K562 (cell line): Measurements from ENCODE around the gene TRDMT1. TPM values are rescaled to one million over a fixed set of nuclear protein-coding genes. Genes with fewer than 3 reads are reported as not detected.

Source experiments
- ARID3B ChIP-seq: fragments of 250-450 bp; sonication (Bioruptor Pico); IDR thresholded peaks from 2 replicates; pipeline ENCODE4 v1.4.0; 2020; ENCODE audit warnings: borderline replicate concordance
- ATF2 ChIP-seq: sonication (generic); formaldehyde crosslinking; IDR thresholded peaks from 2 replicates; pipeline ENCODE4 v1.8.1; 2022; ENCODE audit warnings: missing genetic modification reagents
- CBX5 ChIP-seq: IDR thresholded peaks from 2 replicates; pipeline ENCODE4 v1.6.1; 2014; ENCODE audit warnings: low read depth, borderline replicate concordance
- CCNT2 ChIP-seq: IDR thresholded peaks from 2 replicates; pipeline ENCODE4 v1.6.1; 2011; ENCODE audit warnings: borderline replicate concordance, low read depth, mild to moderate bottlenecking, moderate library complexity, mixed read lengths, low read length; ENCODE audit not compliant: insufficient read length; ENCODE audit errors: extremely low read depth
- E2F4 ChIP-seq: sonication (generic); formaldehyde crosslinking; IDR thresholded peaks from 2 replicates; pipeline ENCODE4 v1.8.0; 2022; ENCODE audit warnings: mild to moderate bottlenecking, low read depth, missing genetic modification reagents
- ELK3 ChIP-seq: fragments of 450-650 bp; formaldehyde crosslinking; IDR thresholded peaks from 2 replicates; pipeline ENCODE4 v1.4.0; 2020; ENCODE audit warnings: mild to moderate bottlenecking
- EP300 ChIP-seq: IDR thresholded peaks from 2 replicates; pipeline ENCODE4 v1.6.1; 2012; ENCODE audit warnings: low read length, improper control_type of control experiment
- FOXA1 ChIP-seq: fragments of 450-650 bp; IDR thresholded peaks from 2 replicates; pipeline ENCODE4 v1.6.1; 2016; ENCODE audit warnings: mild to moderate bottlenecking, borderline replicate concordance
- FOXK2 ChIP-seq, 2 experiments: fragments of 450-650 bp; IDR thresholded peaks in 1 of 2; conservative IDR thresholded peaks in 1 of 2; 2 replicates each; pipeline ENCODE4 v1.6.1; 2016; ENCODE audit warnings: low read depth in 2 of 2, mild to moderate bottlenecking in 1 of 2
- GATA2 ChIP-seq: sonication (generic); formaldehyde crosslinking; IDR thresholded peaks from 2 replicates; pipeline ENCODE4 v1.4.0; 2020; ENCODE audit warnings: mild to moderate bottlenecking, missing genetic modification reagents
- GTF2B ChIP-seq: IDR thresholded peaks from 2 replicates; pipeline ENCODE4 v1.6.1; 2011; ENCODE audit not compliant: insufficient read length; ENCODE audit errors: extremely low read depth
- KAT2B ChIP-seq: IDR thresholded peaks from one replicate; pipeline ENCODE4 v1.6.1; 2012; ENCODE audit warnings: low read depth, mild to moderate bottlenecking, control low read depth, inconsistent platforms, low read length, moderate library complexity
- MIER1 ChIP-seq: fragments of 450-650 bp; IDR thresholded peaks from 2 replicates; pipeline ENCODE4 v1.6.1; 2016; ENCODE audit warnings: antibody characterized with exemption, mild to moderate bottlenecking, low read depth
- NR1H2 ChIP-seq: sonication (generic); formaldehyde crosslinking; IDR thresholded peaks from 2 replicates; pipeline ENCODE4 v1.4.0; 2020; ENCODE audit warnings: mild to moderate bottlenecking, missing genetic modification reagents
- PCBP2 ChIP-seq: fragments of 200-400 bp; formaldehyde crosslinking; IDR thresholded peaks from 2 replicates; pipeline ENCODE4 v1.6.1; 2018; ENCODE audit warnings: low read length, low read depth, mild to moderate bottlenecking, moderate library complexity; ENCODE audit not compliant: poor library complexity, severe bottlenecking
- POLR3G ChIP-seq: IDR thresholded peaks from 2 replicates; pipeline ENCODE4 v1.6.1; 2011; ENCODE audit not compliant: insufficient read length, insufficient replicate concordance; ENCODE audit errors: extremely low read depth
- RBM39 ChIP-seq: fragments of 200-400 bp; formaldehyde crosslinking; optimal IDR thresholded peaks from 2 replicates; pipeline ENCODE3; 2018; ENCODE audit warnings: low read depth, low read length
- RFX5 ChIP-seq: IDR thresholded peaks from 2 replicates; pipeline ENCODE4 v1.6.1; 2011; ENCODE audit warnings: low read depth, mild to moderate bottlenecking, improper control_type of control experiment, low read length
- SMARCC2 ChIP-seq: fragments of 450-650 bp; IDR thresholded peaks from 2 replicates; pipeline ENCODE4 v1.6.1; 2017; ENCODE audit warnings: antibody characterized with exemption, moderate library complexity, mild to moderate bottlenecking, low read depth
- TEAD4 ChIP-seq, 2 experiments: sonication (generic) in 1 of 2; formaldehyde crosslinking in 1 of 2; IDR thresholded peaks; 2 replicates each; pipeline versions ENCODE4 v1.6.1 to v1.8.0; 2012 to 2022; ENCODE audit warnings: borderline replicate concordance in 1 of 2, inconsistent platforms in 1 of 2, low read length in 1 of 2, mild to moderate bottlenecking in 1 of 2, missing genetic modification reagents in 1 of 2
- TRIM24 ChIP-seq, 2 experiments: fragments of 450-650 bp; IDR thresholded peaks; 2 replicates each; pipeline ENCODE4 v1.6.1; 2016
- ZNF146 ChIP-seq: IDR thresholded peaks from one replicate; pipeline ENCODE4 v1.6.1; 2018; ENCODE audit warnings: missing compliant biosample characterization; ENCODE audit not compliant: unreplicated experiment
- ZNF174 ChIP-seq: fragments of 250-450 bp; sonication (Bioruptor Pico); IDR thresholded peaks from 2 replicates; pipeline ENCODE4 v1.4.0; 2020; ENCODE audit warnings: mild to moderate bottlenecking
- ZNF586 ChIP-seq: fragments of 450-650 bp; formaldehyde crosslinking; conservative IDR thresholded peaks from 2 replicates; pipeline ENCODE4 v1.4.0; 2020; ENCODE audit warnings: mild to moderate bottlenecking, moderate library complexity
- polyA plus RNA-seq, 8 experiments: library from polyadenylated mRNA; depleted of rRNA in 4 of 8; stranded (reverse) in 5 of 8; unstranded in 3 of 8; fragments of >200 nt; fragmentation: Nextera tagmentation in 2 of 8; fragmentation: Illumina TruSeq in 1 of 8; extraction: Ambion mirVana in 2 of 8; extraction: Trizol in 1 of 8; gene quantifications; 2 replicates each; pipeline versions ENCODE4 v1.2.1 to v1.2.3, GENCODE V29; 2011 to 2014; ENCODE audit warnings: inconsistent platforms in 1 of 8, missing spikeins in 1 of 8
- total RNA-seq, 7 experiments: library from RNA; depleted of rRNA in 6 of 7; stranded (reverse); fragments of >200 nt in 6 of 7; fragmentation: Illumina TruSeq in 2 of 7; extraction: Trizol in 2 of 7; gene quantifications; 2 replicates each; pipeline versions ENCODE4 v1.2.1 to v1.2.3, GENCODE V29; 2011 to 2021; ENCODE audit warnings: low replicate concordance in 1 of 7

TRDMT1 gene
- total and polyA plus RNA-seq, 9 of the 15 experiments (the other 6 are each of a cell fraction or from before 2014, with no cell fraction given), result 5.4 to 12.6 (median 9.3) TPM

GRCh38 chr10:17196573-17196972, 4.9 kb downstream of the TRDMT1 start (continued):
- TF ChIP-seq SMARCC2 (no peak), ELK3 (CRISPR knock-in tag) (no peak), RBM39 (no peak), ZNF146 (CRISPR knock-in tag) (no peak), POLR3G (no peak), CCNT2 (peak; percentile 1), GATA2 (CRISPR knock-in tag) (peak; percentile 46), EP300 (peak; percentile 64; the same call in 1 of the 2 replicates), TRIM24 (IDR thresholded peaks at IDR 0.05) (0 out of 4 replicates have a peak, but pooled peaks of 1 of the 2 experiments have one; percentile 20), GTF2B (no peak), TEAD4 (IDR thresholded peaks at IDR 0.05; ENCODE audit: low read length) (peak; percentile 65), TEAD4 (CRISPR knock-in tag; IDR thresholded peaks at IDR 0.05; ENCODE audit: borderline replicate concordance) (no peak), CBX5 (no peak), ARID3B (no peak), PCBP2 (no peak), RFX5 (no peak), MIER1 (no peak), FOXK2 (conservative IDR thresholded peaks at IDR 0.05 in 1 of 2, IDR thresholded peaks at IDR 0.05 in 1 of 2; ENCODE audit: low read depth in 2 of 2) (no peak), ZNF586 (CRISPR knock-in tag) (no peak), E2F4 (CRISPR knock-in tag) (no peak), KAT2B (no peak), NR1H2 (CRISPR knock-in tag) (no peak), ATF2 (no peak), ZNF174 (no peak), FOXA1 (no peak)
